HG02938 (cell line): ENCODE measurements around the gene VPS37B.
A peak's percentile ranks its signal among the peaks of the same experiment; 100 is the strongest.
"Not testable (repeated sequence)": the region's sequence is repeated elsewhere in the genome, so short reads cannot be mapped to it uniquely, and the experiment has no call there.

Source experiments
- ATAC-seq: cut with Tn5 transposase; IDR thresholded peaks from one replicate; pipeline ENCODE4 v1.9.1; 2021; ENCODE audit warnings: mild to moderate bottlenecking, moderate library complexity; ENCODE audit not compliant: unreplicated experiment

The VPS37B gene

GRCh38 chr12:122909442-122910288, 13.7 kb upstream of the VPS37B start:
- no peak for ATAC-seq

DNA sequence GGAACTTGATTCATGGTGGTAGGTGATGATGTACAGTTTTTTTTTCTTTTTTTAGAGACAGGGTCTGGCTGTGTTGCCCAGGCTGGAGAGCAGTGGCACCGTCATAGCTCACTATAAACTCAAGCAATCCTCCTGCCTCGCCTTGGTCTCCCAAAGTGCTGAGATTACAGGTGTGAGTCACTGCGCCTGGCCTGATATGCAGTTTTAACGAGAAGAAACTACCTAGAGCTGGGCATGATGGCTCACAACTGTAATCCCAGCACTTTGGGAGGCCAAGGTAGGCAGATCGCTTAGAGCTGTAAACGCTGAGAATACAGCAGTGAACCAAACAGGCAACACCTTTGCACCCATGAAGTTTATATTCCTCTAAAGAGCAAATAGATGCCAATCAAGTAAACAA, 13.0 kb upstream of the VPS37B start:
- ATAC-seq: no peak

DNA sequence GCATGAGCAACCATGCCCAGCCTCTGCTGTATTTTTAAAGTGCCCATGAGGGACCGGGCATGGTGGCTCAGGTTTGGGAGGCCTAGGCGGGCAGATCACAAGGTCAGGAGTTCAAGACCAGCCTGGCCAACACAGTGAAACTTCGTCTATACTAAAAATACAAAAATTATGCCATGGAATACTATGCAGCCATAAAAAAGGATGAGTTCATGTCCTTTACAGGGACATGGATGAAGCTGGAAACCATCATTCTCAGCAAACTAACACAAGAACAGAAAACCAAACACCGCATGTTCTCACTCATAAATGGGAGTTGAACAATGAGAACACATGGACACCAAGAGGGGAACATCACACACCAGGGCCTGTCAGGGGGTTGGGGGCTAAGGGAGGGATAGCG, 9.3 kb upstream of the VPS37B start:
- not testable (repeated sequence) for ATAC-seq

- ATAC-seq: no peak
These were observed 7.7 kb upstream of the VPS37B start for GRCh38 chr12:122903693-122904034.

DNA sequence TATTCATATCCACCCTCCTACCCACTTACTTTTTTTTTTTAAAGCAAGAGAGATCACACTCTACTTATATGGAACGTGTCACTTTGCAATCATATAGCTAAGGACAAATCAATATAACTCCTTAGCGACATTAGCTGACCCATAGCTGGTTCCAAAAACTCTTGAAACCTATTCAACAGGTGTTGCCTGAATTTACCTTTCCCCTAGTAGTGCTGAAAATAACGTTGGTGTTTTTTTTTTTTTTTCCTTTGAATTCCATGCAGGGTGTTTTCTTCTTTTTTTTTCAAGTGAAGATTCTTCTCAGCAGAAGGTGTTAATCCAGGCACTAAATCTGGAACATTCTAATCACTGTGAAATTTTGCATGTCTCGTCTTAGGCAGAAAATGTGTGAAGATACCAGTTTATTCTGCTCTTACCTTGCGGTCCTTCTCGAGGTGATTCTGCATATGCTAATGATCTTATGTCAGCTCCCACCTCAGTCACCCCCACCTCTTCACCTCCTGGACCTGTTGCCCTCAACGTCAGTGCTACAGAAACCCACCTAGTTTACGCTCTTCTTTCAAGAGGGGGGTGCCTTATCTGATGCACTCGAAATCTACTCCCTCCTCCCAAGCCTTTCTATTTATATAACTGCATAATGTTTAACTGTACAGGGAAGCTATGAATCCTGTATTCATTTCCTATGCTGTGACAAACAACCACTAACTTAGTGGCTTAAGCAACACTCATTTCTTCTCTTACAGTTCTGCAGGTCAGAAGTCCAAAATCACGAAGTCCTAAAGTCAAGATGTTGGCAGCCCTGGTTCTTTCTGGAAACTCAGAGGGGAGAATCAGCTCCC, 7.1 kb upstream of the VPS37B start:
- no peak for ATAC-seq

- no peak for ATAC-seq
These were observed 4.0 kb upstream of the VPS37B start for GRCh38 chr12:122899887-122900286.

- no peak for ATAC-seq
These were observed 738 bp upstream of the VPS37B start for GRCh38 chr12:122896662-122897061.

DNA sequence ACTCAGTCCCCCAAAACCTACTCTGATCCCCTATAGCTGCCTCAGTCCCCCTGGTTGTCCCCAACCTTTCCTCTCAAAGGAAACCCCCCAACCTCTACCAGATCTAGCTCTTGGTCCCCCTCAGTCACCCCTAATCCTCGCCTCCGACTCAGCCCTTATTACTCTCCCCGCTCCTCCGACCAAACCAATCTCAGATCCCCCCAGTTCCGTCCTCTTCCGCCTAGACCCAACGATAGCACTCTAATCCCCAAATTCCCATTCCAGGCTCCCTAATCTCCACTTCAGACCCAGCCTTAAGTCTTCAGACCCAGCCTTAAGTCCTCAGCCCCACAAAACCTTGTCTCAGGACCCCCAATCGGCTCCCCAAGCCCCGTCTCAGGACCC, 612 bp downstream of the VPS37B start:
- no peak for ATAC-seq

GRCh38 chr12:122894193-122895121, 1.5 kb downstream of the VPS37B start:
- ATAC-seq: no peak

GRCh38 chr12:122893208-122894153, 2.4 kb downstream of the VPS37B start:
- ATAC-seq: no peak

- ATAC-seq: not testable (repeated sequence)
These were observed 3.2 kb downstream of the VPS37B start for GRCh38 chr12:122892724-122893123.

DNA sequence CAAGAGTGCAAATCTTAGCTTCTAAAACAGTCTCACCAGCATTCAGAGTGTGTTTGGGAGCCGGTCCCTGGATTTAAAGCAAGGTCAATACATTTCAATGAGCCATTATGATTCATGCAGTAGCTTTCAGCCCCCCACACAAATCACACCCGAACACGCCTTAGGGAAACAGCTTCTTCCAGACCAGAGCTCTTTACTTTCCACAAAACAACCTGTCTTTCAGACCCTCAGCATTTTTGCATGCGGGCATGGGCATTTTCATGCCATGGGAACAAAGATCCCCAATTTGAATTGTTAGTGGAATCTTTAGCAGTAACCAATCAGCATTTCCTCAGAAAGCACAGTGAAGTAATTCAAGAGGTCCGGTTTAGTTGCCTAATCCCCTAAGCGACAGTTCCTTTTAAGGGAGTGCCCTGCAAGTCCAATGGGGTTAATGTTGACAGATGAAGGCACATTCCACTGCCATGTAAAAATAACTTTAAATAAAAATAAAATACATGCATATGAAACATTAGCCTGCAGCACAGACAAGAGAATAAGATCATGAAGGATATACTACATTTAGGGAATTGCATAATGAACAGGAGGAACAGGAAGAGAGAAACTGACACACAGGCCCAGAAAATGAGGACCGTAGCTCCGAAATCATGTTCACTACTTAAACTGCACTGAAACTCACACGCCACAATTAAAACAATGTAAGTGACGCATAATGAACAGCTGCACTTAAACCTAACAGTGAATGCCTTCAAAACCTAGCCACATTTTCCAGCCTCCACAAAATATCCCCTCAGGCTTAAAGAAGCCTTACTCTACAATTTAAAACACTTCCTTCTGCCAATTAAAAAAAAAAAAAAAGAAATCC, 4.0 kb downstream of the VPS37B start:
- ATAC-seq: no peak

- no peak for ATAC-seq
These were observed 6.0 kb downstream of the VPS37B start for GRCh38 chr12:122889761-122890520.

- no peak for ATAC-seq
These were observed 7.6 kb downstream of the VPS37B start for GRCh38 chr12:122888232-122888752.

DNA sequence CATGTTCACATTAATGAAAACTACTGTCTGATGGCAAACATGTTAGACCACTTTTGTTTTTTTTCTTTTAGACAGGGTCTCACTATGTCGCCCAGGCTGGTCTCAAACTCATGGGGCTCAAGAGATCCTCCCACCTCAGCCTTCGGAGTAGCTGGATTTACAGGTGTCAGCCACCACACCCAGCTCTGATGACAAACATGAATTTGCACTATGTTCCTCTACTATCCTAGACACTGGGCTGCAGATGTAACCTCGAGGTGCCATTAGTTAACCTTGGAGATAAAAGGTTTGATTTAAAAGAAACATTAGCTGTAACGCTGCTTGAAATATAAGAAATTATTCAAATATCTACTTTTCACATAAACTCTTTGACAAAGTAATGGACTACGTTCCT, 8.1 kb downstream of the VPS37B start:
- peak; percentile 18 for ATAC-seq

DNA sequence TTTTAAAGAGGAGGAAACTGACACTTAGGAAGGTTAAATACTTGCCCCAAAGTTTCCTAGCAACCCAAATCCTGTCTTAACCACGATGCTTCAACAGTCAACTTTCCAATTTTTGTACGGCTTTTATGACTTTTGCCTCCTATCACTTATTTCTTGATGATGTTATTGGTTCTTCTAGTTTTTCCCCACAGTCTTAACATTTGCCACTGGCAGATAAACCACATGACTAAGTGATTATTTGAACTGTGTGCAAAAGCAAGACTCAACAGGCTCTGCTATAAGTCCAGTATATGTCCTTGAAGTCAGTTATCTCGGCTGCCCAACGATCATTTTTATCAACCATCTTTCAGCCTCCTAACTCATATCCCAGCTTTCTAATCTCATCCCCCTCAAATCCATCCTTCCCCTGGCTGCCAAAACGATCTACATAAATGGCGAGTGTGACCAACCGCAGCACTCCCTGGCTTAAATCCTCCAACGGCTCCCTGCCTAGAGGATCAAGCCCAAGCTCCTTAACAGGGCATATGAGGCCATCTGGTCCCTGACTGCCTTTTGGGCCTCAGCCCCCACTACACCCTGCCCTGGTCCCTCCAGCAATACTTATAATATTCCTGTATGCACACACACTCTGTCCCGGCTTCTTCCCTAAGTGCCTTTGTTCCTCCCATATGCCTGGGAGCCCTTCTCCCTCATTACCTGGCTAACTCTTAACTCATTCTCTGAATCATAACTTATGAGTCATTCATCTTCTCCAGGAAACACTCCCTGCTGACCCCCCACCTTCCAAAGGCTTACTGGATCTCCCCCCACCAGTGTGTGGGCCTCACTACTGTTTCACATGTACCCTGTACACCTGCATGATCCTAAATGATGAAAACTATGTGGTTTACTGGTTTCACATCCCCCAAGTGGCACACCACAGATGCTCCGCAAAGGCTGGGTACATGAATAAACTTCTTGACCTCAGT, 8.8 kb downstream of the VPS37B start:
- peak; percentile 61 for ATAC-seq

- ATAC-seq: no peak
These were observed 9.8 kb downstream of the VPS37B start for GRCh38 chr12:122886161-122886560.
